ENCODE results near the gene FMNL2. TPM values are rescaled to one million over a fixed set of nuclear protein-coding genes. Genes with fewer than 3 reads are reported as not detected.

Gene FMNL2
- total and polyA plus RNA-seq, 2 of the 4 experiments (the other 2 are of a cell fraction), result 10.9 to 11.4 TPM

GRCh38 chr2:152674334-152674733 is 339.4 kb downstream of the FMNL2 start:
- ChIA-PET CTCF (no interaction called here), POLR2A (ENCODE audit: unreplicated experiment) (no interaction called here)
- TF ChIP-seq CTCF (conservative IDR thresholded peaks at IDR 0.05; ENCODE audit: low read depth, low read length) (no peak), BHLHE40 (IDR thresholded peaks at IDR 0.05; ENCODE audit: low read depth, low read length) (no peak), MAFK (IDR thresholded peaks at IDR 0.05; ENCODE audit: low read depth, low read length) (no peak), CEBPB (IDR thresholded peaks at IDR 0.05; ENCODE audit: low read depth, low read length) (no peak), POLR2A (IDR thresholded peaks at IDR 0.05; ENCODE audit: low read depth, low read length) (no peak), MAZ (IDR thresholded peaks at IDR 0.05; ENCODE audit: borderline replicate concordance, low read depth, low read length) (no peak), RFX5 (IDR thresholded peaks at IDR 0.05; ENCODE audit: low read depth, low read length) (no peak), FOS (IDR thresholded peaks at IDR 0.05; ENCODE audit: low read depth, low read length) (no peak), USF2 (IDR thresholded peaks at IDR 0.05; ENCODE audit: low read depth, low read length) (no peak), CHD1 (IDR thresholded peaks at IDR 0.05; ENCODE audit: low read depth, low read length) (no peak)
- H2BK15ac ChIP-seq (ENCODE audit: low read depth, low read length), result no peak overlapping the region
- no peak overlapping the region for H3K9ac ChIP-seq (ENCODE audit: low read depth, low read length)
- H3K56ac ChIP-seq (ENCODE audit: extremely low read depth, insufficient read depth, low read length), result no peak overlapping the region
- no peak overlapping the region for H4K8ac ChIP-seq (ENCODE audit: low read depth in 2 of 2, low read length in 2 of 2)
- no CpG with 5 or more reads among the region's 4 CpGs for WGBS, 2 experiments (ENCODE audit: extremely low coverage in 2 of 2, insufficient read length in 1 of 2)
- no peak overlapping the region for H3K18ac ChIP-seq (ENCODE audit: low read depth, low read length)
- H4K5ac ChIP-seq (ENCODE audit: low read depth, low read length), result no peak overlapping the region
- in situ Hi-C loops (cut with MboI; ENCODE audit: low sequenced_read_pairs), result loop anchor here (25.0 kb wide), 1 partner anchor 1212 kb away; no protein-coding TSS in a partner anchor
- H3K79me1 ChIP-seq (ENCODE audit: low read depth in 1 of 2, low read length in 2 of 2), result no peaks in the 10 kb centered on the region
- H3K4me3 ChIP-seq (ENCODE audit: insufficient read depth, low read depth, low read length), result no peak overlapping the region
- H2AFZ ChIP-seq (replicated peaks; ENCODE audit: low read length, poor library complexity), result no peak overlapping the region
- no peak overlapping the region for H2AK9ac ChIP-seq (replicated peaks; ENCODE audit: low read depth, low read length, poor library complexity)
- no peak overlapping the region for H3K4me2 ChIP-seq (ENCODE audit: low read depth, low read length)
- H3K27me3 ChIP-seq (ENCODE audit: control insufficient read depth, insufficient read depth, low read length), result no peaks in the 10 kb centered on the region
- H4K20me1 ChIP-seq (ENCODE audit: insufficient read depth, low read length), result no peaks in the 10 kb centered on the region
- no peak overlapping the region for H3K27ac ChIP-seq (ENCODE audit: insufficient read depth, low read length)
- no peak overlapping the region for H3K23ac ChIP-seq (ENCODE audit: low read depth, low read length)
- no peak overlapping the region for H2BK20ac ChIP-seq (ENCODE audit: low read depth, low read length)
- intact Hi-C loops (cut with micrococcal nuclease), result no loop called here
- H3K9me1 ChIP-seq (ENCODE audit: insufficient read depth, low read length), result no peaks in the 10 kb centered on the region
- no peak overlapping the region for H2BK120ac ChIP-seq (ENCODE audit: low read depth, low read length)
- dilution Hi-C loops (cut with HindIII; ENCODE audit: low sequenced_read_pairs, unreplicated experiment), result no loop called here
- BruUV-seq (replicated peaks), result no TSS peak
- no peaks in the 10 kb centered on the region for H3K4me1 ChIP-seq (ENCODE audit: control insufficient read depth, insufficient read depth, low read length)
- no peak overlapping the region for H2BK5ac ChIP-seq (ENCODE audit: low read depth, low read length, poor library complexity, severe bottlenecking)
- no peaks in the 10 kb centered on the region for H3K9me3 ChIP-seq (ENCODE audit: control insufficient read depth, insufficient read depth, low read length)
- no peak overlapping the region for H3K14ac ChIP-seq (replicated peaks; ENCODE audit: low read depth, low read length)
- H3K36me3 ChIP-seq (ENCODE audit: control insufficient read depth, insufficient read depth, low read length), result peaks cover 26% of the 10 kb centered on the region
- DNase-seq (no peak), ATAC-seq (ENCODE audit: low read depth) (no peak)
- H3K4ac ChIP-seq (ENCODE audit: low read depth, low read length), result no peak overlapping the region
- H4K91ac ChIP-seq (ENCODE audit: insufficient read depth, low read depth, low read length), result no peak overlapping the region
- no peak overlapping the region for H2AK5ac ChIP-seq (ENCODE audit: low read depth, low read length)

Measured in IMR-90 (cell line).